Activated CD4-positive, alpha-beta T cell treated with anti-CD3 and anti-CD28 coated beads, Interleukin-10, Interleukin-2, amounts not matched to agents 100 ng/mL and 50 ng/mL, durations not matched to agents 16 hours and 8 hours (primary cell): ENCODE measurements around the gene DAP3.
A peak's percentile ranks its signal among the peaks of the same experiment; 100 is the strongest.
"Not testable (repeated sequence)": the region's sequence is repeated elsewhere in the genome, so short reads cannot be mapped to it uniquely, and the experiment has no call there.

Experiments
- DNase-seq: peaks from one replicate; pipeline ENCODE4 v3.0.0-alpha.2; 2020

The DAP3 gene

DNA sequence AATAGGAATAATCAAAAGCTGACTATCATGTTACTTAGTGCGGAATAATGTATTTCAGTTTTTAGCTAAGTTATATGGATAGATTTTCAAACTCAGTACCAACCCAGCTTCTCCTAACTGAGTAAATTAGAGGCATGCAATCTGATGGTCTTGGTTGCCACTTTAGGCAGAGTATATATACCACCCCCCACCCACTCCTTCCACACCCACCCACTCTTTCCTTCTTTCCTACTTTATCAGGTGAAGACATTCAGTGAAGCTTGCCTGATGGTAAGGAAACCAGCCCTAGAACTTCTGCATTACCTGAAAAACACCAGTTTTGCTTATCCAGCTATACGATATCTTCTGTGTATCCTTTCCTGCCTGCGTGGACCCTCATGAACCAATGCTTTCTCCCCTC lies 36.3 kb downstream of the DAP3 start:
- no peak for DNase-seq

DNA sequence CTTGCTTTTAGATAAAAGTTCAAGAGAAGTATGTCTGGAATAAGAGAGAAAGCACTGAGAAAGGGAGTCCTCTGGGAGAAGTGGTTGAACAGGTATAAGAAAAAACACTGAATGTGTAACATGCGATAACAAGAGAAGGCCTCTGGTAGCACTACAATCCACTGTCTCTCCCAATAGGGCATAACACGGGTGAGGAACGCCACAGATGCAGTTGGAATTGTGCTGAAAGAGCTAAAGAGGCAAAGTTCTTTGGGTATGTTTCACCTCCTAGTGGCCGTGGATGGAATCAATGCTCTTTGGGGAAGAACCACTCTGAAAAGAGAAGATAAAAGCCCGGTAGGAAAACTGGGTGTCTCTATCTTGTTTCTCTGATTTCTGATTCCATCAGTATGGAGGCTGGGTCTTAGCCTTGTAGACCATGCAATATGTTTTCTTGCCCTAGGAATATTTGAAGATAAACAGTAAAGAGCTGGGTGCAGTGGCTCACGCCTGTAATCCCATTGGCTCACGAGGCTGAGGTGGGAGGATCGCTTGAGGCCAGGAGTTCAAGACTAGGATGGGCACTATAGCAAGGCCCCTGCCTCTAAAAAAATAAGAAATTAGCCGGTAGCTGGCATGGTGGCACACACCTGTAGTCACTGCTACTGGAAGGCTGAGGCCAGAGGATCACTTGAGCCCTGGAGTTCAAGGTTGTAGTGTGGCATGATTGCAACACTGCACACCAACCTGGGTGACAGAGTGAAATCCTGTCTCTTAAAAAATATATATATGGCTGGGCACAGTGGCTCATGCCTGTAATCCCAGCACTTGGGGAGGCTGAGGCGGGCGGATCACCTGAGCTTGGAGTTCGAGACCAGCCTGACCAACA lies 40.4 kb downstream of the DAP3 start:
- DNase-seq: peak; percentile 37

DNA sequence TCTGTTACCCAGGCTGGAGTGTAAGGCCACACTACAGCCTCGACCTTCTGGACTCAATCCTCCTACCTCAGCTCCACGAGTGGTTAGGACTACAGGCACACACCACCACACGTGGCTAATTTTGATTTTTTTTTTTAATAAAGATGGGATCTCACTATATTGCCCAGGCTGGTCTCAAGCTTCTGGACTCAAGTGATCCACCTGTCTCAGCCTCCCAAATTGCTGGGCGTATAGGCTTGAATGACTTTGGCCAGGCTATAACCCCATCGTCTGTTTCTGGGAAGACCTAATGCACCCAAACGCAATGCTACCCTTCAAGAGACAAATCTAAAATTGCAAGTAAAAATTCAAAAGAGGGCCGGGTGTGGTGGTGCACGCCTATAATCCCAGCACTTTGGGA lies 52.1 kb downstream of the DAP3 start:
- DNase-seq: no peak

DNA sequence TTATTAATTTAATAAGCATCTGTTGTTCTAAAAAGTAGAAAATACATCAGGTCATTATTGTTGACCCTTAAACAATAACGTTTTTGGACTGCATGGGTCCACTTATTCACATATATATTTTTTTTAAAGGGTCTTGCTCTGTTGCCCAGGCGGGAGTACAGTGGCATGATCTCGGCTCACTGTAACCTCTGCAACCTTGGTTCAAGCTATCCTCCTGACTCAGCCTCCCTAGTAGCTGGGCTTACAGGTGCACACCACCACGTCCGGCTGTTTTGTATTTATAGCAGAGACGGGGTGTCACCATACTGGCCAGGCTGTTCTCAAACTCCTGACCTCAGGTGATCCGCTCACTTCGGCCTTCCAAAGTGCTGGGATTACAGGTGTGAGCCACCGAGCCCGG lies 53.0 kb downstream of the DAP3 start:
- no peak for DNase-seq

DNA sequence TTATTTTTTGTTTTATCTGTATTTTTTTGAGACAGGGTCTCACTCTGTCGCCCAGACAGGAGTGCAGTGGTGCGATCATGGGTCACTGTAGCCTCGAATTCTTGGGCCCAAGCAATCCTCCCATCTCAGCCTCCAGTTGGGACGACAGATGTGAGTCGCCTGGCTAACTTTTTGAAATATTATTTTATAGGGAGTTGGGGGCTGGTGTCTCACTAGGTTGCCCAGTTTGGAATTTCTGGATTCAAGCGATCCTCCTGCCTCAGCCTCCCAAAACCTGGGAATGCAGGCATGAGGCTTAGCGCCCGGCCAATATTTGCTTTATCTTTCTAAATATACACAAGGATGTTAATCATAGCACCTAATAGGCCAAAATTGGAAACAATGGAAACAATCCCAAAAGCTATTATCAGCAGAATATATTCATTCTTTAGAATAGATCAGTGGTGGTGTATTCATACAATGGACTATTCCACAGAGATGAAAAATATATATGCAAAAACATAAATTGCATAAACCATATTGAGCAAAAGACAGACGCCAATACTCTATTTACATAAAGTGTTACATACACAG lies 55.9 kb downstream of the DAP3 start:
- DNase-seq: no peak

DNA sequence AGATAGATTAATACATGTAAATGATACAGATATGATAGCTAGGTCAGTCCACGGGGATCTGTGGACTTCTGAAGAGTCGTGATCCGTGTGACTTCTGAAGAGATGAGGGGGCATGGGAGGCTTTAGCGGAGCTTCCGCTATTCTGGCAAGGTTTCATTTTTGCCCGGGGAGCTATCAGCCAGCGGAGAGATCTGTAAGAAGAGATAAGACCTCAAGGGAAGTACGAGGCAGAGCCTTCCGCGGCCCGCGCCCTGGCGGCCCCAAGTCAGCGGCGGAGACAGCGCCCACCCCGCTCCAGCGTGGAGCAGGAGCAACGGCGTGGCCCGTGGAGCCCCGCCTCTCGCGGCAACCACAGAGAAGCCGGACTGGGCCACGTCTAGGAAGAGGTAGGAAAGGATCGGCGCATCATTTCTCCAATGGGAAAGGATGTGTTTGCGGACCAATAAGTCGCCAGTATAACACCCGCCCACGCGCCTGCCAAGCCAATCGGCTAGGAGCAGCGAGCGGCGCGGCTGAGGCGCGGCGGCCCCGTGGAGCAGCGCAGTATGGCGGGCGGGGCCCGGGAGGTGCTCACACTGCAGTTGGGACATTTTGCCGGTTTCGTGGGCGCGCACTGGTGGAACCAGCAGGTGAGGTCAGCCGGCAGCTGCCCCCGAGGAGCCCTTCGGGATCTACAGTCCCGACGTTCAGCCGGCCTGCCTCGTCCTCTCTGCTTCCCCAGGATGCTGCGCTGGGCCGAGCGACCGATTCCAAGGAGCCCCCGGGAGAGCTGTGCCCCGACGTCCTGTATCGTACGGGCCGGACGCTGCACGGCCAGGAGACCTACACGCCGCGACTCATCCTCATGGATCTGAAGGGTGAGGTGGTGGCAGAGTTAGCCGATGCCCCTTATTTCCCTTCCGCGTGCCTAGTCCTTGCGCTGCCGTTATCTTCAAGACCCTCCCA lies 56.7 kb downstream of the DAP3 start:
- peak; percentile 98 for DNase-seq

DNA sequence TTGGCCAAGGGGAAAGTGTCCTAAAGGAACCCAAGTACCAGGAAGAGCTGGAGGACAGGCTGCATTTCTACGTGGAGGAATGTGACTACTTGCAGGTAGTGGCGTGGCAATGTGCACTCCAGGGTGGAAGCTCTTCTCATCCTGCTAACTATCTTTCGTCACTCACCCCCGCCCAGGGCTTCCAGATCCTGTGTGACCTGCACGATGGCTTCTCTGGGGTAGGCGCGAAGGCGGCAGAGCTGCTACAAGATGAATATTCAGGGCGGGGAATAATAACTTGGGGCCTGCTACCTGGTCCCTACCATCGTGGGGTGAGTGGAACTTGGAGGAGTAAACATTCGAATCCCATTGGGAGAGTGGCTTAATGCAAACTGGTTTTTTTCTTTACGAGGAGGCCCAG lies 58.7 kb downstream of the DAP3 start:
- DNase-seq: not testable (repeated sequence)

DNA sequence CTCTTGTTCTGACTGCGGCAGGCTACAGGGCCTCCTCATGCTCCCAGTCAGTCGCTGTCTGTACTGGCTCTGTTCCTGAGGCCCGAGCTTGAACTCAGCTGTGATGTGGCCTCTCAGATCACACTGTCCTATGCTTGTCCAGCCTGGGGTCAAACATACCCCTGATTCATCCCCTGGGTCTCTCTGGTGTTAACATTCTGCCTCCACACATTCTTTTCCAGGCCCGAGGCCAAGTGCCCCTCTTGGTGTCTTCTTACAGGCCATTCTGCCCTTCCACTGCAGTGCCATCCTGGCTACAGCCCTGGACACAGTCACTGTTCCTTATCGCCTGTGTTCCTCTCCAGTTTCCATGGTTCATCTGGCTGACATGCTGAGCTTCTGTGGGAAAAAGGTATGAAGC lies 59.2 kb downstream of the DAP3 start:
- DNase-seq: not testable (repeated sequence)

DNA sequence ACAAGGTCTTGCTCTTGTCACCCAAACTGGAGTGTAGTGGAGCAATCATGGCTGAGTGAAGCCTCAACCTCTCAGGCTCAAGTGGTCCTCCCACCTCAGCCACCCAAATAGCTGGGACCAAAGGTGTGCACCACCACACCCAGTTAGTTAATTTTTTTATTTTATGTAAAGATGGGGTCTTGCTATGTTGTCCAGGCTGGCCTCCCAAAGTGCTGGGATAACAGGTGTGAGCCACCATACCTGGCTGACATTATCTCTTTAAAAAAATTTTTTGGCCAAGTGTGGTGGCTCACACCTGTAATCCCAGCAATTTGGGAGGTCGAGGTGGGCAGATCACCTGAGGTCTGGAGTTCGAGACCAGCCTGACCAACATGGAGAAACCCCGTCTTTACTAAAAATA lies 70.1 kb downstream of the DAP3 start:
- DNase-seq: not testable (repeated sequence)

DNA sequence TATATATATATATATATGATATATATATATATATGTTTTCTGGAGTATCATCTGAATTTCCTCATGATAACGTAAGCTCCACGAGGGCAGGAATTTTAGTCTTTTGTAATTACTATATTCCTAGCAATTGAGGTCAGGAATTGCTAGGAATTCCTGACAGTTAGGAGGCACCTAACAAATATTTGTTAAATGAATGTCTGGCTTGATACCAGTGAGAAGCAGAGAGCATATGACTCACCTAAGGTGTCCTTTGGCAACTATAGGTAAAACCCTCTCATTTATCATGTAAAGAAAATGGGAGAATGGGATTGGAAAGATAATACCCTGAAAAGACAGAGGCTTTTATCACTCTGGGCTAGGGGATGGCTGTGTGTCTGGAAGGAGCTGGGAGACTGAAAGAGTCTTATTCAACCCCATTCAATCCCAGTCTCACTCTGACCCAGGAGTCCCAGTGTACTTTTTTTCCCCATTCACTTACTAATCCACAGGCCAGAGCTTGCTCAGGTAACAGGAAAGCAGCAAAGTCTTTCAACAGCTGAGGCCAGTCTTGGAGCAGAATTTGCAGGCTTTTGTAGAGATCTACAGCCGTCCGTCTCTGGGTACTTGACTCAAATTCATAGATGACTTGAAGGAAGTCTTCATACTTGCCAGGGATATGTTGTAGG lies 71.2 kb downstream of the DAP3 start:
- DNase-seq: no peak

DNA sequence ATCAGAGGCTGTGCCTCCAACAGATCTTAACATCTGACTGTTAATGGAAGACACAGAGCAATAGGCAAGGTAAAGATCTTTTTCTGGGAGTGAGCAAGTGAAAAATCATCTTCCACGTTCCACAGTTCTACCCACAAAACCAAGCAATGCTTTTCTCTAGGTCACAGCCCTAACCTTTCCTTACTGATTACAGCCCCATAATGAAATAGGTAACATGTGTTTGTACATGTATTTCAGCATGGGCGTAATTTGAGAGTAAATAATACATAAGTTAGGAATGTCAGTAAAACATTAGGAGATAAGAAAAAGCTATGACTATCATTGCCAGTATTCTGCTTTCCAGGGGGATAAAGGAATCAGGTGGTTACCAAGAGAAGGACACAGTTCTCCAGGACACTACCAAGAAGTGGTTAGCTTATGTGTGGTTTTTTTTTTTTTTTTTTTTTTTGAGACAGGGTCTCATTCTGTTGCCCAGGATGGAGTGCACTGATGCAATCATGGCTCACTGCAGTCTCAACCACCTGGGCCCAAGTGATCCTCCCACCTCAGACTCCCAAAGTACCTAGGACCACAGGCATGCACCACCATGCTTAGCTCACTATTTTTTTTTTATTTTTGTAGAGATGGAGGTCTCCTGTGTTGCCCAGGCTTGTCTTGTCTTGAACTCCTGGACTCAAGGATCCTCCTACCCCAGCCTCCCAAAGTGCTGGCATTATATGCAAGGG lies 72.0 kb downstream of the DAP3 start:
- DNase-seq: no peak

DNA sequence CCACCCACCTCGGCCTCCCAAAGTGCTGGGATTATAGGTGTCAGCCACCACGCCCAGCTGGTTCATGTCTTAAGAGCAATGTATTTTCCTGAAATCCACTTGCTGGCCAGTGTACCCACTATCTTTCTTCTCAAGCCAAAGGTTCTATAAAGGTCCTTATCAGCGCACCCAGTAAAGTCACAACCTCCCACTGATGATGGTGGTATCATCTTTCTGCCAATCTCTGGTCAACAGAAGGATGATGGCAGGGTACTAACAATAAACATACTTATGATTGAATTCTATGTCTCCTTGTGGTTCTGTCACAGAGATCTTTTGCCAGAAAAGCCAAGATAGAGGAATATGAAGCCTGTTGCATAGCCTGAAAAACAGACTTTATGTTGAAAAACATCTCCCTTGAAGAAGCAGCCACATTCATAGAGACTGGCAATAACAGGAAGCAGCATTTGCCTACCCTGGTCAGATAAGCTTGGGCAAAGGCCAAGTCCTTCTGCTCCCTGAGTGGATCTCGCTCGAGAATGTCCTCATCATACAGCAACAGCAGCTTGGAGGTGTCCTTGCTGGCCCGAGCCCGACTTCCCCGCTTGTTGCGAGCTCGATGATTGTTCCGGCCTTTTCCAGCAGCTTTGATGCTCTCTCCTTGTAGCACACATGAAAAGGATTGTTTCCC lies 73.0 kb downstream of the DAP3 start:
- DNase-seq: no peak

DNA sequence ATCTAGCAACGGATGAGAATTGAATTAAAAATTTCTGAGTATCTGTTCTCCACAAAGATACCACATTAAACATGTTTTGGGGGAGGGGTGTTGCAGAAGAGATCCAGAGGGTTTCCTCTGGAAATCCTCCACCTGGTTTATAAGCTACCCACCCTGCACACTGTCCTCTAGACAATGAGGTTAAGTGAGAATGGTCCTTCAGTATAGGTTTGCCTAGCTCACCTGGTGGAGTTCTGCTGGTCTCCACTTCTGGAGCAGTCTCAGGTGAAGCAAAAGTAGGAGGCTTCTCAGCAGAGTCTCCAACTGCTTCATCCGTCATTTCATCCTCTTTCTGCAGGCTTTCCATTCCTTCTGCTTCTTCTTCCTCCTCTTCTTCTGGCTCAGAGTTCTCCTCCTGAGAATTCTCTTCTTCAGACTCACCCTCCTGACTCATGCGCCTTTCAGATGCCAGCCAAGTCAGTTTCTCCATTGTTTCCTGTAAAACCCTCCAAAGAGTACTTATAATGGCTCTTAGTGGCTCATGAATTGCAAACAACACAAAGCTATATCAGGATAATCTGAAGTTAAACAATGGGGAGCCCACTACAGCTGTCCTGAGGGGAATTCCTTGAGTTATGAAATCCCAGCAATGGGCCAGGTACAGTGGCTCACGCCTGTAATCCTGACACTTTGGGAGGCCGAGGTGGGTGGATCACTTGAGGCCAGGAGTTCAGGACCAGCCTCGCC lies 74.4 kb downstream of the DAP3 start:
- DNase-seq: not testable (repeated sequence)

DNA sequence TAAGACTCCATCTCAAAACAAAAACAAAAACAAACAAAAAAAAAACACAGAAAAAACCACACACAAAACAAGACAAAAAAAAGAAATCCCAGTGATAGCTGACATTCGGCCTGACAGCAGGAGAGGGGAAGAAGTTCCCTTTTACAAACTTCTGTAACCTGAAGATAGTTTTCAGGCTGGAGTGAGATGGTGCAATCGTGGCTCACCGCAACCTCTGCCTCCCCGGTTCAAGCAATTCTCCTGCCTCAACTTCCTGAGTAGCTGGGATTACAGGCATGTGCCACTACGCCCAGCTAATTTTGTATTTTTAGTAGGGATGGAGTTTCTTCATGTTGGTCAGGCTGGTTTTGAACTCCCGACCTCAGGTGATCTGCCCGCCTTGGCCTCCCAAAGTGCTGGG lies 75.1 kb downstream of the DAP3 start:
- not testable (repeated sequence) for DNase-seq

DNA sequence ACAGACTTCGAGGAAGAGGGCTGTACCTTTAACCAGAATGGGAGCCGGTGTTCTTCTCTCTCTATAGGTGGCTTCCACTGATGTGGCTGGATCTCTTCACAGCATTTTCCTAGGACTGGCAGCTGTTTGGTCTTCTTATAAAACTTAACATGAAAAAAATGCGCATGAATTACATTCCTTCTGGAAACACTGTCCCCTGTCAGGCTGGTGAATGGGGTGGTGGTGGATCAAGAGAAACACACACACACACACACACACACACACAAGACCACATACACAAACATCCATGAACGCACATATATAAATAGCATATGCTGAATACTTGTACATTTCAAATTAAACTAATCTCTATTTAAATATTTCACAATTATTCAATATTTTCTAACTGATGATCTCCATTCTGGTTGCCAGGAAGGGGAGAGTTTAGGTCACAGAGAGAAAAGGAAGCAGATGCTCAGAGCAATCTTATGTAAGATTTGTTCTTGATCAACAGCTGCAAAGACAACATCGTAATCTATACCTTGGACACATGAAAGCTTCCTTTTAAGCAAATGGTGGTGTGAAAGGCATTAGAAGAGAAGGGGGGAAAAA lies 78.6 kb downstream of the DAP3 start:
- DNase-seq: not testable (repeated sequence)

DNA sequence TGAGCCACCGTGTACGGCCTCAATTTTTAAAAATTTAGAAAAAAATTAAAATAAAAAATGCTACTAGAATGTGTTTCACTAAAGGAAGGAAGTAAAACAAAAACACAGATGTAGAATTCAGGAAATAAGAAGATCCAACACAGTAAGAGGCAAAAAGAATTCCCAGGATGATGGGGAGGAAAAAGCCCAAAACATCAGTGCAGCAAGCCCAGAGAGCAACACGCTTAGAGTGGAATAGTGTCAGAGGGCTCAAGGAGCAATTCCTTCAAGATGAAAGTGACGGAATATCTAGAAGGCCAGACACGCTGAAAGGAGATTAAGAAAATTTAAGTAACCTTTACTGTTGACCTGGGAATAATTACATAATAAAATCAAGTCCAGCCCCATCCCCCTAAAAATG lies 80.4 kb downstream of the DAP3 start:
- DNase-seq: no peak

DNA sequence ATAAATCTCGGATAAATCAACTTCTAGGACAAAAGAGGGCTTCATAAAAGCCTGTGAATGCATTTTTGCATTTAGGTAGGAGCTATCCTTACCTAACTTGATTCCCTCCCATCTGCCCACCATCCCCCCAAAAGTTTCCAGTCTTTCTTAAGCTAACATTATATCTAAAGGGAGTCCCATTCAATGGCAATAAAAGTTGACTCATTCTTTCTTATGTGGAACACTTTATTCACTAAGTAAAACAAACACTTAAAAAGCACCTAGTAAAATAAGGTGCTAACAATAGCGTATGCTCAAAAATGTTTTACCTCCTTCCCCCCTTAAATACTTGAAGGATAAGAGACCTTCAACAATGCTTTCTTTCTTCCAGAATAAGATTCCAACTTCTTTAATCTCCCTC lies 84.3 kb downstream of the DAP3 start:
- DNase-seq: no peak

DNA sequence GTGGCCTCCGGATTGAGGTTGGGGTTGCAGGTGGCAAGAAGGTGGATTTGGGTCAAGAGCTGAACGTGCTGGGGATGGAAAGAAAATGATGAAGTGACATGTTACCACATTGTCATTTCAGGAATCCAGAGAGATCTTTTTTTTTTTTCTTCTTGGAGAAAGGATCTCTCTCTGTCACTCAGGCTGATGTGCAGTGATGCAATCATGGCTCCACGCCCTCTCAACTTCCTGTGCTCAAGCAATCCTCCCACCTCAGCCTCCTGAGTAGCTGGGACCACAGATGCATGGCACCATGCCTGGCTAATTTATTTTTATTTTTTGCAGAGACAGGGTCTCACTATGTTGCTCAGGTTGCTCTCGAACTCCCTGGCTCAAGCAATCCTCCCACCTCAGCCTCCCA lies 87.5 kb downstream of the DAP3 start:
- DNase-seq: peak; percentile 32

DNA sequence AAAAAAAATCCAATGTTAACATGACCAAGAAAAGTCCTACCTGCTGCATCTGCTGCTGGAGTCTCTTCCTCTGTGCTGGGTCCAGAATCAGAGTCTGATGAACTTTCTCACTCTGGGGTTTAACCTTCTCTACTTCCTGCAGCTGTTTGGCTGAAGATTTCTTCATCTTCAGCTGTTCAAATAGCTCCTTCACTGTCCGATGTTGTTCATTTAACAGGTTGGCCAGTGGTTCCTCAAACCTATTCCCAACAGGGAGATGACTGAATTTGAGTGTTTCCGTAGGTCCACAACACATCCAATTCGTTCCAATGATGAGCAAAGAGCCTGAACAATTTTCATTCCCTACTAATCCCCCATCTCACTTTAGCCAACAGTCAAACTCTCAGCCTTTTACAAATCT lies 88.7 kb downstream of the DAP3 start:
- DNase-seq: no peak
